Measurements from ENCODE around the gene ALG14. TPM values are rescaled to one million over a fixed set of nuclear protein-coding genes. Genes with fewer than 3 reads are reported as not detected.

ALG14 gene
- total and polyA plus RNA-seq, 10 of the 15 experiments (the other 5 are each of a cell fraction or from before 2014, with no cell fraction given): 2.6 to 19.2 (median 7.5) TPM

DNA sequence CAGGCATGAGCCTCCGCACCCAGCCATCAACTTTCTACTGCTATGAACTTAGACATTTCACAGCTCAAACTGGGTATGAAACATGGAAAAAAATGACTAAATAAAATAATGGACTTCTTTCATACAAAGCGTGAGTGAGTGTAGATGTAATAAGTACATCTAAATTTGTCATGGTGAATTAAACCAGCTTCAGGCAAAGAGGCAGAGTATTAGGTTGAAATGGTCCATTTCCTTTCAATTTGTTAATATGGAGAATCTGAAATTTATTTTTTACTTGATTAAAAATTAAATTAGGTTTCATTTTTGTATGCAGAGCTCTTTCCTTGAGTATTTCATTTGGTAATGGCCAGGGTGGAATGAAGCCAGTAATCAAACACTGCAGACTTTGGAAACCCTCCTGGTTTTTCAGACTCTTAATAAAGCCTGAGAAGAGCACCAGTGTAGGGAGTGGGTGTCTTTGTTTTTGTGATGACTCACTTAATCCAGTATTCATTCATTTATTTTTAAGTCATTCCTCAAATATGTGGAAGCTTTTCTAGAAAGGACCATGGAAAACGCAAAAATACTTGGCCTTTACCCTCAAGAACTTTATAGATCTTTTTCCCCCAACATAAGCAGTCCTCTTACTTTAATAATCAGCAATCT, 49.2 kb downstream of the ALG14 start:
- H2AFZ ChIP-seq (ENCODE audit: control insufficient read depth, low read depth, low read length): no peak overlapping the region
- no peak overlapping the region for H3K9ac ChIP-seq (ENCODE audit: control insufficient read depth, insufficient read depth, low read length)
- H3K27me3 ChIP-seq (replicated peaks in 1 of 2; ENCODE audit: control insufficient read depth in 2 of 2, insufficient read depth in 2 of 2, low read length in 1 of 2): no peaks in the 10 kb centered on the region
- H3K4me2 ChIP-seq (ENCODE audit: control insufficient read depth, insufficient read depth): no peak overlapping the region
- peaks cover 0 to 4% of the 10 kb centered on the region in 2 experiments; a peak in 1 of 4 replicates for H3K36me3 ChIP-seq (ENCODE audit: control insufficient read depth in 2 of 2, insufficient read depth in 2 of 2, low read length in 1 of 2)
- no peaks in the 10 kb centered on the region for H3K4me1 ChIP-seq (ENCODE audit: control insufficient read depth, insufficient read depth, low read length)
- BruUV-seq (replicated peaks): no TSS peak
- ChIA-PET SMC1A (ENCODE audit: uncharacterized antibody, unreplicated experiment) (no interaction called here), POLR2A (interaction anchor here (0.5 to 1.0 kb wide), 2 partner anchors 210 to 1566 kb away, joined by 3 read pairs; partner anchors contain the start of gene RWDD3), RAD21 (ENCODE audit: unreplicated experiment) (no interaction called here), CTCF (interaction anchor here (0.8 to 1.4 kb wide), 4 partner anchors 9 to 62 kb away, joined by 3 to 4 read pairs (median 3); no protein-coding TSS in a partner anchor)
- DNase-seq (ENCODE audit: low read depth, low spot score) (no peak), ATAC-seq (no peak), FAIRE-seq (no peak)
- TF ChIP-seq SREBF2 (IDR thresholded peaks at IDR 0.05; ENCODE audit: low read length) (no peak), ESRRA (IDR thresholded peaks at IDR 0.05; ENCODE audit: low read length) (no peak), NR2F1 (conservative IDR thresholded peaks at IDR 0.05) (no peak), WRNIP1 (IDR thresholded peaks at IDR 0.05; ENCODE audit: borderline replicate concordance, low read depth, low read length) (no peak), BCL11A (IDR thresholded peaks at IDR 0.05; ENCODE audit: low read depth, low read length) (no peak), CBX5 (IDR thresholded peaks at IDR 0.05; ENCODE audit: low read depth) (no peak), CEBPZ (IDR thresholded peaks at IDR 0.05; ENCODE audit: low read depth, low read length) (no peak), STAT1 (conservative IDR thresholded peaks at IDR 0.05) (no peak), POLR2AphosphoS2 (IDR thresholded peaks at IDR 0.05; ENCODE audit: low read depth, low read length) (no peak), NR2C2 (IDR thresholded peaks at IDR 0.05; ENCODE audit: borderline replicate concordance, control insufficient read depth, insufficient read length, low read depth) (no peak), SMAD1 (IDR thresholded peaks at IDR 0.05; ENCODE audit: low read depth, partially characterized antibody) (no peak), SKIL (IDR thresholded peaks at IDR 0.05; ENCODE audit: low read depth, poor library complexity, severe bottlenecking) (no peak), TCF7 (IDR thresholded peaks at IDR 0.05; ENCODE audit: borderline replicate concordance) (no peak), IRF4 (IDR thresholded peaks at IDR 0.05; ENCODE audit: low read depth, low read length) (no peak), PAX8 (IDR thresholded peaks at IDR 0.05) (no peak)
- intact Hi-C loops (cut with micrococcal nuclease; ENCODE audit: unreplicated experiment) (no loop called here), in situ Hi-C loops (cut with MboI) (no loop called here)
- no peaks in the 10 kb centered on the region for H3K9me3 ChIP-seq (replicated peaks; ENCODE audit: control insufficient read depth, insufficient read depth, low read length)
- H3K27ac ChIP-seq (ENCODE audit: control insufficient read depth, insufficient read depth): no peak overlapping the region
- H3K4me3 ChIP-seq: no peak overlapping the region
- H3K79me2 ChIP-seq (ENCODE audit: control insufficient read depth, insufficient read depth, low read length): no peaks in the 10 kb centered on the region
- H4K20me1 ChIP-seq (ENCODE audit: control insufficient read depth, insufficient read depth): no peaks in the 10 kb centered on the region
- 96% methylated on average over 3 of the region's 3 CpGs for WGBS (ENCODE audit: insufficient coverage, insufficient replicate concordance, low lambda C conversion rate, missing lambda C conversion rate)
